Prostate gland (tissue), 2 donors: ENCODE measurements around the gene RSBN1.

Source experiments
- POLR2A ChIP-seq: fragments of 450-650 bp; IDR thresholded peaks from one replicate; pipeline ENCODE4 v1.6.1; 2016; ENCODE audit warnings: antibody characterized with exemption, mild to moderate bottlenecking
- POLR2AphosphoS5 ChIP-seq: sonication (generic); formaldehyde crosslinking; IDR thresholded peaks from one replicate; pipeline ENCODE4 v1.6.1; 2017; ENCODE audit warnings: antibody characterized with exemption
- TF ChIP-seq, protein P1 (sequence below), 4 experiments: fragments of 200-600 bp in 2 of 4; fragments of 450-650 bp in 2 of 4; sonication (generic) in 2 of 4; IDR thresholded peaks; 1 replicate in 3 of 4; 2 replicates in 1 of 4; pipeline ENCODE4 v1.5.1; 2016 to 2019; ENCODE audit warnings: antibody characterized with exemption in 4 of 4, mild to moderate bottlenecking in 2 of 4, moderate library complexity in 2 of 4

- TF ChIP-seq, protein P1, sequence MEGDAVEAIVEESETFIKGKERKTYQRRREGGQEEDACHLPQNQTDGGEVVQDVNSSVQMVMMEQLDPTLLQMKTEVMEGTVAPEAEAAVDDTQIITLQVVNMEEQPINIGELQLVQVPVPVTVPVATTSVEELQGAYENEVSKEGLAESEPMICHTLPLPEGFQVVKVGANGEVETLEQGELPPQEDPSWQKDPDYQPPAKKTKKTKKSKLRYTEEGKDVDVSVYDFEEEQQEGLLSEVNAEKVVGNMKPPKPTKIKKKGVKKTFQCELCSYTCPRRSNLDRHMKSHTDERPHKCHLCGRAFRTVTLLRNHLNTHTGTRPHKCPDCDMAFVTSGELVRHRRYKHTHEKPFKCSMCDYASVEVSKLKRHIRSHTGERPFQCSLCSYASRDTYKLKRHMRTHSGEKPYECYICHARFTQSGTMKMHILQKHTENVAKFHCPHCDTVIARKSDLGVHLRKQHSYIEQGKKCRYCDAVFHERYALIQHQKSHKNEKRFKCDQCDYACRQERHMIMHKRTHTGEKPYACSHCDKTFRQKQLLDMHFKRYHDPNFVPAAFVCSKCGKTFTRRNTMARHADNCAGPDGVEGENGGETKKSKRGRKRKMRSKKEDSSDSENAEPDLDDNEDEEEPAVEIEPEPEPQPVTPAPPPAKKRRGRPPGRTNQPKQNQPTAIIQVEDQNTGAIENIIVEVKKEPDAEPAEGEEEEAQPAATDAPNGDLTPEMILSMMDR (IDR thresholded peaks at IDR 0.05), result no peak
- TF ChIP-seq POLR2AphosphoS5 (no peak), POLR2A (no peak)
Observed at GRCh38 chr1:113797472-113797871, 14.8 kb downstream of the RSBN1 start.
